GM12878 (cell line): ENCODE measurements around the gene ATF7IP. TPM values are rescaled to one million over a fixed set of nuclear protein-coding genes. Genes with fewer than 3 reads are reported as not detected.
A peak's percentile ranks its signal among the peaks of the same experiment; 100 is the strongest.

Experiments used
- ATAC-seq: fragments of 200-7000 bp; cut with Tn5 transposase; 3 replicates; pipeline ENCODE4 v1.9.1; 2020; ENCODE audit warnings: mild to moderate bottlenecking, moderate library complexity
- BruUV-seq: library from RNA; stranded (reverse); fragments of 400-500 nt; replicated peaks from 2 replicates; lab custom pipeline; 2021; lab: Mats Ljungman, UMichigan
- CTCF ChIA-PET: fragments of 300-600 bp; sonication (Branson Sonifier 250); formaldehyde crosslinking; extraction: SDS; loops from one replicate; lab custom pipeline; 2021; ENCODE audit warnings: inconsistent platforms; lab: Yijun Ruan, JAX
- POLR2A ChIA-PET: fragments of 350-600 bp; formaldehyde crosslinking; extraction: SDS; loops from one replicate; lab custom pipeline; 2021; ENCODE audit warnings: inconsistent platforms; lab: Charles Lee
- RAD21 ChIA-PET: fragments of 300-600 bp; sonication (Branson Sonifier 250); formaldehyde crosslinking; loops from one replicate; lab custom pipeline; 2023; ENCODE audit warnings: antibody characterized with exemption; ENCODE audit not compliant: unreplicated experiment; lab: Charles Lee
- SMC1A ChIA-PET: fragments of 300-600 bp; sonication (Branson Sonifier 250); formaldehyde crosslinking; loops from one replicate; lab custom pipeline; 2023; ENCODE audit not compliant: unreplicated experiment, uncharacterized antibody; lab: Charles Lee
- DNase-seq: peaks from one replicate; pipeline ENCODE4 v3.0.0-alpha.2; 2011; ENCODE audit warnings: low read depth, low spot score
- FAIRE-seq: peaks from 3 replicates; lab custom pipeline; 2011; peaks lifted over from hg19 to GRCh38; lab: Jason Lieb, UNC
- H2AFZ ChIP-seq: 2 replicates; pipeline ENCODE4 v1.6.0; 2011; ENCODE audit warnings: low read depth, low read length, control low read depth; ENCODE audit not compliant: control insufficient read depth
- H3K27ac ChIP-seq: 2 replicates; pipeline ENCODE4 v1.5.1; 2011; ENCODE audit warnings: control low read depth; ENCODE audit not compliant: control insufficient read depth, insufficient read depth
- H3K27me3 ChIP-seq, 2 experiments: replicated peaks in 1 of 2; 2 replicates each; pipeline versions ENCODE4 v1.6.0 to v1.6.1; 2011; ENCODE audit warnings: low read length in 1 of 2; ENCODE audit not compliant: control insufficient read depth in 2 of 2, insufficient read depth in 2 of 2
- H3K36me3 ChIP-seq, 2 experiments: 2 replicates each; pipeline ENCODE4 v1.5.1; 2011; ENCODE audit warnings: low read length in 1 of 2; ENCODE audit not compliant: control insufficient read depth in 2 of 2, insufficient read depth in 2 of 2
- H3K4me1 ChIP-seq: 2 replicates; pipeline ENCODE4 v1.6.1; 2011; ENCODE audit warnings: mild to moderate bottlenecking, low read length, moderate library complexity, mixed read lengths; ENCODE audit not compliant: control insufficient read depth, insufficient read depth
- H3K4me2 ChIP-seq: 2 replicates; pipeline ENCODE4 v1.6.0; 2011; ENCODE audit warnings: control low read depth; ENCODE audit not compliant: control insufficient read depth, insufficient read depth
- H3K4me3 ChIP-seq: fragments of 200-600 bp; sonication (generic); 2 replicates; pipeline ENCODE4 v1.5.1; 2016
- H3K79me2 ChIP-seq: 2 replicates; pipeline ENCODE4 v1.6.0; 2011; ENCODE audit warnings: low read length; ENCODE audit not compliant: control insufficient read depth, insufficient read depth
- H3K9ac ChIP-seq: 2 replicates; pipeline ENCODE4 v1.8.0; 2011; ENCODE audit warnings: low read length, control low read depth, mixed read lengths; ENCODE audit not compliant: control insufficient read depth, insufficient read depth
- H3K9me3 ChIP-seq: replicated peaks from 3 replicates; pipeline ENCODE4 v1.5.1; 2011; ENCODE audit warnings: mild to moderate bottlenecking, low read length; ENCODE audit not compliant: control insufficient read depth, insufficient read depth
- H4K20me1 ChIP-seq: 2 replicates; pipeline ENCODE4 v1.6.0; 2011; ENCODE audit not compliant: control insufficient read depth, insufficient read depth
- MTA2 ChIP-seq: fragments of 450-650 bp; IDR thresholded peaks from 2 replicates; pipeline ENCODE4 v1.6.1; 2016; ENCODE audit warnings: low read depth, mild to moderate bottlenecking, moderate library complexity
- NFIC ChIP-seq: IDR thresholded peaks from 2 replicates; pipeline ENCODE4 v1.6.1; 2012; ENCODE audit warnings: low read depth, mild to moderate bottlenecking, inconsistent platforms, low read length, moderate library complexity
- WGBS: methylation state at CpG from one replicate; pipeline ENCODE4 v1.1.6; 2016; ENCODE audit warnings: low lambda C conversion rate; ENCODE audit not compliant: insufficient replicate concordance, insufficient coverage; ENCODE audit errors: missing lambda C conversion rate; 5-methylcytosine and 5-hydroxymethylcytosine counted together
- in situ Hi-C: fragments of 300-500 bp; cut with MboI; formaldehyde crosslinking; loops from 9 replicates; pipeline ENCODE4 v1.14.3; 2018; ENCODE audit warnings: mixed read lengths
- intact Hi-C: fragments of 100-400 bp; cut with micrococcal nuclease; formaldehyde crosslinking; loops from one replicate; pipeline ENCODE4 v1.14.2; 2022; ENCODE audit not compliant: unreplicated experiment
- polyA plus RNA-seq, 11 experiments: library from polyadenylated mRNA; depleted of rRNA in 4 of 11; unstranded in 6 of 11; stranded (reverse) in 5 of 11; fragments of >200 nt; fragmentation: Nextera tagmentation in 4 of 11; fragmentation: Illumina TruSeq in 1 of 11; extraction: Ambion mirVana in 4 of 11; extraction: Trizol in 1 of 11; gene quantifications; 1 replicate in 1 of 11; 2 replicates in 10 of 11; pipeline versions ENCODE4 v1.2.1 to v1.2.3, GENCODE V29; 2011 to 2016; ENCODE audit warnings: inconsistent platforms in 2 of 11, missing spikeins in 2 of 11, low read depth in 1 of 11
- total RNA-seq, 4 experiments: library from RNA; depleted of rRNA in 3 of 4; stranded (reverse); fragments of >200 nt in 3 of 4; fragmentation: Illumina TruSeq in 1 of 4; extraction: Trizol in 1 of 4; gene quantifications; 2 replicates each; pipeline versions ENCODE4 v1.2.1 to v1.2.3, GENCODE V29; 2013 to 2021
- TF ChIP-seq, protein P1 (sequence below): fragments of 450-650 bp; formaldehyde crosslinking; IDR thresholded peaks from 2 replicates; pipeline ENCODE4 v1.5.0; 2022; ENCODE audit warnings: mild to moderate bottlenecking, missing genetic modification characterization

ATF7IP gene
- total and polyA plus RNA-seq, 10 of the 15 experiments (the other 5 are each of a cell fraction or from before 2014, with no cell fraction given), result 6.2 to 66.6 (median 29.3) TPM

DNA sequence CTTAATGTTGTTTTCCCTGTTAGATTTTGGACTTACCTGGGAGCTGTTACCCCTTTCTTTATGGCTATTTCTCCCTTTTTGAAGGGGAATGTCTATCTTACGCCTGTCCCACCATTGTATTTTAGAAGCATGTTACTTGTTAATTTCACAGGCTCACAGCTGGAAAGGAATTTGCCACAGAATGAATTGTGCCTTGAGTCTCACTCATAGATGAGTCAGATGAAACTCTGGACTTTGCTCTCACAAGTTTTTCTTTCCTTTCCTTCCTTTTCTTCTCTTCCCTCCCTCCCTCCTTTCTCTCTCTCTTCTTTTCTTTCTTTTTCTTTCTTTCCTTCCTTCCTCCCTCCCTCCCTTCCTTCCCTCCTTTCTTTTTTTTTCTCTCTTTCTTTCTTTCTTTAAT, 9.3 kb upstream of the ATF7IP start:
- 43% methylated on average over 1 of the region's 1 CpG for WGBS
- BruUV-seq, result no TSS peak
- Histone ChIP-seq H3K9me3 (peaks cover 7% of the 10 kb centered on the region; the same call in 2 of the 3 replicates), H3K36me3 (no peaks in the 10 kb centered on the region), H3K79me2 (no peaks in the 10 kb centered on the region), H2AFZ (no peak overlapping the region), H3K27me3 (no peaks in the 10 kb centered on the region), H3K4me1 (no peaks in the 10 kb centered on the region), H4K20me1 (no peaks in the 10 kb centered on the region), H3K9ac (no peak overlapping the region), H3K4me2 (no peak overlapping the region), H3K27ac (no peak overlapping the region), H3K4me3 (no peak overlapping the region)
- DNase-seq, result no peak
- ChIA-PET CTCF (interaction anchor here (0.6 to 1.0 kb wide), 2 partner anchors 172 to 173 kb away, joined by 3 read pairs; no protein-coding TSS in a partner anchor), RAD21 (no interaction called here), SMC1A (interaction anchor here (0.7 kb wide), 1 partner anchor 48 kb away, joined by 4 read pairs; no protein-coding TSS in a partner anchor), POLR2A (no interaction called here)
- FAIRE-seq, result no peak
- no peak for ATAC-seq
- intact Hi-C loops, result no loop called here
- in situ Hi-C loops, result no loop called here
- TF ChIP-seq NFIC, result no peak
- TF ChIP-seq, protein P1, sequence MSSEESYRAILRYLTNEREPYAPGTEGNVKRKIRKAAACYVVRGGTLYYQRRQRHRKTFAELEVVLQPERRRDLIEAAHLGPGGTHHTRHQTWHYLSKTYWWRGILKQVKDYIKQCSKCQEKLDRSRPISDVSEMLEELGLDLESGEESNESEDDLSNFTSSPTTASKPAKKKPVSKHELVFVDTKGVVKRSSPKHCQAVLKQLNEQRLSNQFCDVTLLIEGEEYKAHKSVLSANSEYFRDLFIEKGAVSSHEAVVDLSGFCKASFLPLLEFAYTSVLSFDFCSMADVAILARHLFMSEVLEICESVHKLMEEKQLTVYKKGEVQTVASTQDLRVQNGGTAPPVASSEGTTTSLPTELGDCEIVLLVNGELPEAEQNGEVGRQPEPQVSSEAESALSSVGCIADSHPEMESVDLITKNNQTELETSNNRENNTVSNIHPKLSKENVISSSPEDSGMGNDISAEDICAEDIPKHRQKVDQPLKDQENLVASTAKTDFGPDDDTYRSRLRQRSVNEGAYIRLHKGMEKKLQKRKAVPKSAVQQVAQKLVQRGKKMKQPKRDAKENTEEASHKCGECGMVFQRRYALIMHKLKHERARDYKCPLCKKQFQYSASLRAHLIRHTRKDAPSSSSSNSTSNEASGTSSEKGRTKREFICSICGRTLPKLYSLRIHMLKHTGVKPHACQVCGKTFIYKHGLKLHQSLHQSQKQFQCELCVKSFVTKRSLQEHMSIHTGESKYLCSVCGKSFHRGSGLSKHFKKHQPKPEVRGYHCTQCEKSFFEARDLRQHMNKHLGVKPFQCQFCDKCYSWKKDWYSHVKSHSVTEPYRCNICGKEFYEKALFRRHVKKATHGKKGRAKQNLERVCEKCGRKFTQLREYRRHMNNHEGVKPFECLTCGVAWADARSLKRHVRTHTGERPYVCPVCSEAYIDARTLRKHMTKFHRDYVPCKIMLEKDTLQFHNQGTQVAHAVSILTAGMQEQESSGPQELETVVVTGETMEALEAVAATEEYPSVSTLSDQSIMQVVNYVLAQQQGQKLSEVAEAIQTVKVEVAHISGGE (CRISPR knock-in tag), result no peak
- TF ChIP-seq MTA2, result 0 out of 2 replicates have a peak, but pooled peaks have one; percentile 18
